ENCODE results near the gene ANO2.

Gene ANO2

GRCh38 chr12:5783289-5783920 lies 161.7 kb downstream of the ANO2 start:
- in situ Hi-C loops (cut with HindIII; ENCODE audit: low sequenced_read_pairs): no loop called here

GRCh38 chr12:5780536-5780935 lies 164.5 kb downstream of the ANO2 start:
- in situ Hi-C loops (cut with HindIII; ENCODE audit: low sequenced_read_pairs): no loop called here

GRCh38 chr12:5779401-5779800 lies 165.7 kb downstream of the ANO2 start:
- in situ Hi-C loops (cut with HindIII; ENCODE audit: low sequenced_read_pairs): no loop called here

- in situ Hi-C loops (cut with HindIII; ENCODE audit: low sequenced_read_pairs): no loop called here
These were observed 166.2 kb downstream of the ANO2 start for GRCh38 chr12:5778821-5779220.

- in situ Hi-C loops (cut with HindIII; ENCODE audit: low sequenced_read_pairs): no loop called here
These were observed 167.6 kb downstream of the ANO2 start for GRCh38 chr12:5777451-5777850.

- in situ Hi-C loops (cut with HindIII; ENCODE audit: low sequenced_read_pairs): no loop called here
These were observed 169.0 kb downstream of the ANO2 start for GRCh38 chr12:5776091-5776490.

- in situ Hi-C loops (cut with HindIII; ENCODE audit: low sequenced_read_pairs): no loop called here
These were observed 171.5 kb downstream of the ANO2 start for GRCh38 chr12:5773550-5773949.

GRCh38 chr12:5771756-5772155 lies 173.3 kb downstream of the ANO2 start:
- in situ Hi-C loops (cut with HindIII; ENCODE audit: low sequenced_read_pairs): no loop called here

GRCh38 chr12:5770727-5771126 lies 174.3 kb downstream of the ANO2 start:
- in situ Hi-C loops (cut with HindIII; ENCODE audit: low sequenced_read_pairs): no loop called here

GRCh38 chr12:5768581-5769196 lies 176.4 kb downstream of the ANO2 start:
- in situ Hi-C loops (cut with HindIII; ENCODE audit: low sequenced_read_pairs): no loop called here

GRCh38 chr12:5768171-5768570 lies 176.9 kb downstream of the ANO2 start:
- in situ Hi-C loops (cut with HindIII; ENCODE audit: low sequenced_read_pairs): no loop called here

GRCh38 chr12:5758347-5758746 lies 186.7 kb downstream of the ANO2 start:
- in situ Hi-C loops (cut with HindIII; ENCODE audit: low sequenced_read_pairs): loop anchor here (5.0 kb wide), 1 partner anchor 54 kb away; no protein-coding TSS in a partner anchor

- in situ Hi-C loops (cut with HindIII; ENCODE audit: low sequenced_read_pairs): loop anchor here (5.0 kb wide), 1 partner anchor 56 kb away; no protein-coding TSS in a partner anchor
These were observed 188.7 kb downstream of the ANO2 start for GRCh38 chr12:5756338-5756842.

GRCh38 chr12:5748027-5748426 lies 197.0 kb downstream of the ANO2 start:
- in situ Hi-C loops (cut with HindIII; ENCODE audit: low sequenced_read_pairs): no loop called here

- in situ Hi-C loops (cut with HindIII; ENCODE audit: low sequenced_read_pairs): no loop called here
These were observed 198.1 kb downstream of the ANO2 start for GRCh38 chr12:5746917-5747316.

GRCh38 chr12:5746036-5746908 lies 198.8 kb downstream of the ANO2 start:
- in situ Hi-C loops (cut with HindIII; ENCODE audit: low sequenced_read_pairs): no loop called here

GRCh38 chr12:5745251-5745888 lies 199.7 kb downstream of the ANO2 start:
- in situ Hi-C loops (cut with HindIII; ENCODE audit: low sequenced_read_pairs): no loop called here

GRCh38 chr12:5742258-5742657 lies 202.8 kb downstream of the ANO2 start:
- in situ Hi-C loops (cut with HindIII; ENCODE audit: low sequenced_read_pairs): no loop called here

GRCh38 chr12:5739917-5740316 lies 205.1 kb downstream of the ANO2 start:
- in situ Hi-C loops (cut with HindIII; ENCODE audit: low sequenced_read_pairs): no loop called here

GRCh38 chr12:5737778-5738177 lies 207.3 kb downstream of the ANO2 start:
- in situ Hi-C loops (cut with HindIII; ENCODE audit: low sequenced_read_pairs): no loop called here

GRCh38 chr12:5736527-5736926 lies 208.5 kb downstream of the ANO2 start:
- in situ Hi-C loops (cut with HindIII; ENCODE audit: low sequenced_read_pairs): no loop called here
